Neutrophil (primary cell): ENCODE data around the gene UACA.

Experiments
- H3K27ac ChIP-seq: fragments of 200-600 bp; sonication (generic); 2 replicates; pipeline ENCODE4 v1.5.1; 2016; ENCODE audit warnings: mild to moderate bottlenecking, moderate library complexity
- H3K27me3 ChIP-seq: fragments of 200-600 bp; sonication (generic); 2 replicates; pipeline ENCODE4 v1.6.0; 2016; ENCODE audit warnings: mild to moderate bottlenecking
- H3K36me3 ChIP-seq: fragments of 200-600 bp; sonication (generic); 2 replicates; pipeline ENCODE4 v1.5.1; 2017
- H3K4me1 ChIP-seq, 2 experiments: fragments of 200-600 bp in 1 of 2; sonication (generic) in 1 of 2; 1 replicate in 1 of 2; 2 replicates in 1 of 2; pipeline versions ENCODE4 v1.5.1 to v1.6.1; 2013 to 2016; ENCODE audit warnings: low read depth in 1 of 2, low read length in 1 of 2, mild to moderate bottlenecking in 1 of 2, moderate library complexity in 1 of 2; ENCODE audit not compliant: control insufficient read depth in 1 of 2, insufficient read depth in 1 of 2
- H3K4me3 ChIP-seq, 2 experiments: fragments of 200-600 bp in 1 of 2; sonication (generic) in 1 of 2; 1 replicate in 1 of 2; 2 replicates in 1 of 2; pipeline ENCODE4 v1.5.1; 2013 to 2016; ENCODE audit warnings: low read depth in 1 of 2, low read length in 1 of 2, mild to moderate bottlenecking in 1 of 2, moderate library complexity in 1 of 2
- H3K9me3 ChIP-seq: fragments of 200-600 bp; sonication (generic); 2 replicates; pipeline ENCODE4 v1.5.1; 2016
- CTCF ChIP-seq: fragments of 200-600 bp; sonication (generic); IDR thresholded peaks from 2 replicates; pipeline ENCODE4 v1.5.1; 2016; ENCODE audit warnings: antibody characterized with exemption

The UACA gene

GRCh38 chr15:70802629-70803028, 39.3 kb upstream of the UACA start:
- no peak overlapping the region for H3K27ac ChIP-seq
- H3K9me3 ChIP-seq, result no peaks in the 10 kb centered on the region
- no peak for TF ChIP-seq CTCF
- no peaks in the 10 kb centered on the region for H3K27me3 ChIP-seq
- H3K36me3 ChIP-seq, result no peaks in the 10 kb centered on the region
- H3K4me1 ChIP-seq, result peaks cover 0 to 4% of the 10 kb centered on the region in 2 experiments
- no peak overlapping the region for H3K4me3 ChIP-seq

GRCh38 chr15:70801109-70801508, 37.8 kb upstream of the UACA start:
- TF ChIP-seq CTCF, result no peak
- Histone ChIP-seq H3K9me3 (no peaks in the 10 kb centered on the region), H3K36me3 (no peaks in the 10 kb centered on the region), H3K4me1 (no peaks in the 10 kb centered on the region), H3K27ac (no peak overlapping the region), H3K27me3 (no peaks in the 10 kb centered on the region), H3K4me3 (no peak overlapping the region)

- Histone ChIP-seq H3K4me3 (no peak overlapping the region), H3K4me1 (no peaks in the 10 kb centered on the region), H3K27me3 (no peaks in the 10 kb centered on the region), H3K27ac (no peak overlapping the region), H3K9me3 (no peaks in the 10 kb centered on the region), H3K36me3 (no peaks in the 10 kb centered on the region)
- no peak for TF ChIP-seq CTCF
Measured at GRCh38 chr15:70799667-70800450, 36.5 kb upstream of the UACA start.

- Histone ChIP-seq H3K27ac (no peak overlapping the region), H3K4me3 (no peak overlapping the region), H3K27me3 (no peaks in the 10 kb centered on the region), H3K9me3 (no peaks in the 10 kb centered on the region), H3K36me3 (no peaks in the 10 kb centered on the region), H3K4me1 (no peaks in the 10 kb centered on the region)
- TF ChIP-seq CTCF, result no peak
Measured at GRCh38 chr15:70797464-70797863, 34.1 kb upstream of the UACA start.

- Histone ChIP-seq H3K4me3 (no peak overlapping the region), H3K36me3 (no peaks in the 10 kb centered on the region), H3K4me1 (no peaks in the 10 kb centered on the region), H3K9me3 (no peaks in the 10 kb centered on the region), H3K27me3 (no peaks in the 10 kb centered on the region), H3K27ac (no peak overlapping the region)
- no peak for TF ChIP-seq CTCF
Measured at GRCh38 chr15:70796516-70797310, 33.4 kb upstream of the UACA start.
